H1 (cell line): Measurements from ENCODE around the gene ASTN2. TPM values are rescaled to one million over a fixed set of nuclear protein-coding genes. Genes with fewer than 3 reads are reported as not detected.

Source experiments
- CTCF ChIA-PET: fragments of 300-600 bp; sonication (Branson Sonifier 250); formaldehyde crosslinking; loops from one replicate; lab custom pipeline; 2021; ENCODE audit not compliant: partially characterized antibody; lab: Charles Lee
- POLR2A ChIA-PET: fragments of 300-600 bp; sonication (Branson Sonifier 250); formaldehyde crosslinking; loops from one replicate; lab custom pipeline; 2021; ENCODE audit warnings: inconsistent platforms; ENCODE audit not compliant: partially characterized antibody; lab: Charles Lee
- DNase-seq, 2 experiments: peaks; one replicate each; pipeline versions ENCODE4 v3.0.0 to v3.0.0-alpha.2; 2010 to 2022; ENCODE audit warnings: low spot score in 2 of 2, low read depth in 1 of 2, mixed read lengths in 1 of 2
- FAIRE-seq: peaks from 2 replicates; lab custom pipeline; 2011; peaks lifted over from hg19 to GRCh38; lab: Jason Lieb, UNC
- H2AFZ ChIP-seq: 2 replicates; pipeline ENCODE4 v1.8.1; 2012; ENCODE audit warnings: low read length, inconsistent platforms
- H2AK5ac ChIP-seq: 2 replicates; pipeline ENCODE4 v1.6.1; 2013; ENCODE audit warnings: low read depth, low read length
- H2BK120ac ChIP-seq: replicated peaks from 2 replicates; pipeline ENCODE3; 2013; ENCODE audit warnings: low read depth, low read length, inconsistent platforms
- H2BK12ac ChIP-seq: 2 replicates; pipeline ENCODE4 v1.6.1; 2013; ENCODE audit warnings: low read depth, low read length
- H2BK15ac ChIP-seq: 2 replicates; pipeline ENCODE4 v1.6.1; 2013; ENCODE audit warnings: low read length
- H2BK20ac ChIP-seq: 2 replicates; pipeline ENCODE4 v1.6.1; 2013; ENCODE audit warnings: low read length
- H2BK5ac ChIP-seq: 2 replicates; pipeline ENCODE4 v1.6.1; 2013; ENCODE audit warnings: low read depth, low read length
- H3K14ac ChIP-seq: 2 replicates; pipeline ENCODE4 v1.6.1; 2013; ENCODE audit warnings: inconsistent platforms; ENCODE audit not compliant: insufficient read length
- H3K18ac ChIP-seq: 2 replicates; pipeline ENCODE4 v1.6.1; 2013; ENCODE audit warnings: low read length; ENCODE audit errors: extremely low read depth
- H3K23ac ChIP-seq: 2 replicates; pipeline ENCODE4 v1.6.1; 2013; ENCODE audit warnings: inconsistent platforms; ENCODE audit not compliant: insufficient read length
- H3K23me2 ChIP-seq: 2 replicates; pipeline ENCODE4 v1.6.1; 2013; ENCODE audit warnings: low read depth, low read length
- H3K27ac ChIP-seq: 2 replicates; pipeline ENCODE4 v1.6.1; 2011; ENCODE audit warnings: low read depth, low read length, inconsistent platforms
- H3K27me3 ChIP-seq, 4 experiments: replicated peaks in 1 of 4; 1 replicate in 1 of 4; 2 replicates in 3 of 4; pipeline versions ENCODE4 v1.6.1 to v1.8.1; 2011 to 2013; ENCODE audit warnings: low read length in 3 of 4, mild to moderate bottlenecking in 3 of 4, inconsistent platforms in 2 of 4, mixed read lengths in 2 of 4, moderate library complexity in 1 of 4; ENCODE audit not compliant: control insufficient read depth in 3 of 4, insufficient read depth in 3 of 4; ENCODE audit errors: extremely low read depth in 1 of 4
- H3K36me3 ChIP-seq, 4 experiments: 2 replicates each; pipeline versions ENCODE4 v1.6.1 to v1.8.1; 2011 to 2013; ENCODE audit warnings: mild to moderate bottlenecking in 4 of 4, low read length in 3 of 4, moderate library complexity in 2 of 4, control low read depth in 1 of 4, inconsistent platforms in 1 of 4; ENCODE audit not compliant: insufficient read depth in 4 of 4, control insufficient read depth in 2 of 4
- H3K4ac ChIP-seq: replicated peaks from 2 replicates; pipeline ENCODE3; 2013; ENCODE audit warnings: low read length, low read depth, mixed read lengths, inconsistent platforms; ENCODE audit not compliant: insufficient read length
- H3K4me1 ChIP-seq, 4 experiments: replicated peaks in 1 of 4; 1 replicate in 1 of 4; 2 replicates in 3 of 4; pipeline versions ENCODE4 v1.6.1 to v1.8.1; 2011 to 2013; ENCODE audit warnings: low read length in 3 of 4, inconsistent platforms in 2 of 4, mixed read lengths in 1 of 4; ENCODE audit not compliant: insufficient read depth in 4 of 4, control insufficient read depth in 3 of 4
- H3K4me2 ChIP-seq, 2 experiments: 2 replicates each; pipeline versions ENCODE4 v1.6.1 to v1.8.1; 2011 to 2013; ENCODE audit warnings: low read depth in 2 of 2, low read length in 2 of 2, control low read depth in 1 of 2, inconsistent platforms in 1 of 2, mild to moderate bottlenecking in 1 of 2; ENCODE audit not compliant: insufficient read depth in 1 of 2
- H3K4me3 ChIP-seq, 4 experiments: fragments of 200-600, 300-600 bp in 1 of 4; sonication (generic), shearing (Covaris generic), sonication (Bioruptor Twin) in 1 of 4; 2 replicates each; pipeline versions ENCODE4 v1.5.1 to v1.8.1; 2011 to 2016; ENCODE audit warnings: low read length in 4 of 4, low read depth in 3 of 4, control low read depth in 2 of 4, inconsistent platforms in 2 of 4, mild to moderate bottlenecking in 2 of 4, mixed read lengths in 1 of 4, moderate library complexity in 1 of 4; ENCODE audit not compliant: insufficient read depth in 2 of 4; ENCODE audit errors: extremely low read depth in 1 of 4
- H3K56ac ChIP-seq: replicated peaks from 2 replicates; pipeline ENCODE3; 2013; ENCODE audit warnings: low read depth, mild to moderate bottlenecking, mixed read lengths, low read length, inconsistent platforms; ENCODE audit not compliant: insufficient read length
- H3K79me1 ChIP-seq: 2 replicates; pipeline ENCODE4 v1.6.1; 2013; ENCODE audit warnings: low read depth, low read length, control low read depth
- H3K79me2 ChIP-seq, 2 experiments: 2 replicates each; pipeline versions ENCODE4 v1.6.1 to v1.8.1; 2012 to 2013; ENCODE audit warnings: low read length in 2 of 2, mild to moderate bottlenecking in 2 of 2, inconsistent platforms in 1 of 2; ENCODE audit not compliant: insufficient read depth in 2 of 2, control insufficient read depth in 1 of 2
- H3K9ac ChIP-seq, 4 experiments: replicated peaks in 1 of 4; 1 replicate in 1 of 4; 2 replicates in 3 of 4; pipeline versions ENCODE4 v1.6.1 to v1.8.1; 2011 to 2013; ENCODE audit warnings: low read depth in 3 of 4, low read length in 3 of 4, control low read depth in 2 of 4, mild to moderate bottlenecking in 2 of 4, moderate library complexity in 2 of 4, inconsistent platforms in 1 of 4; ENCODE audit errors: extremely low read depth in 1 of 4
- H3K9me3 ChIP-seq, 2 experiments: 2 replicates each; pipeline versions ENCODE4 v1.6.1 to v1.8.1; 2012 to 2013; ENCODE audit warnings: mild to moderate bottlenecking in 2 of 2, moderate library complexity in 2 of 2, control low read depth in 1 of 2, inconsistent platforms in 1 of 2, low read depth in 1 of 2, low read length in 1 of 2, mixed read lengths in 1 of 2; ENCODE audit not compliant: insufficient read depth in 2 of 2
- H4K20me1 ChIP-seq, 2 experiments: replicated peaks in 1 of 2; 2 replicates each; pipeline versions ENCODE3 to v1.8.1; 2011 to 2013; ENCODE audit warnings: inconsistent platforms in 2 of 2, low read length in 2 of 2, mild to moderate bottlenecking in 1 of 2; ENCODE audit not compliant: insufficient read depth in 2 of 2, control insufficient read depth in 1 of 2
- H4K5ac ChIP-seq: 2 replicates; pipeline ENCODE4 v1.6.1; 2013; ENCODE audit warnings: low read length, low read depth, mixed read lengths, inconsistent platforms; ENCODE audit not compliant: insufficient read length
- H4K8ac ChIP-seq: 2 replicates; pipeline ENCODE4 v1.8.0; 2013; ENCODE audit warnings: mild to moderate bottlenecking, moderate library complexity, low read length, inconsistent platforms; ENCODE audit not compliant: insufficient read depth; ENCODE audit errors: extremely low read depth
- H4K91ac ChIP-seq: replicated peaks from 2 replicates; pipeline ENCODE3; 2013; ENCODE audit warnings: low read length, mixed read lengths, inconsistent platforms; ENCODE audit not compliant: insufficient read length
- ATF3 ChIP-seq: IDR thresholded peaks from 2 replicates; pipeline ENCODE4 v1.6.1; 2011; ENCODE audit warnings: low read depth, mild to moderate bottlenecking, low read length; ENCODE audit not compliant: insufficient read depth
- CBX5 ChIP-seq: fragments of 300-800, 300-1000 bp; sonication (generic); IDR thresholded peaks from 2 replicates; pipeline ENCODE4 v1.7.1; 2016; ENCODE audit warnings: antibody characterized with exemption, low read length, low read depth
- CHD1 ChIP-seq: IDR thresholded peaks from 2 replicates; pipeline ENCODE4 v1.6.1; 2012; ENCODE audit warnings: low read depth, low read length, improper control_type of control experiment
- EGR1 ChIP-seq: IDR thresholded peaks from 2 replicates; pipeline ENCODE4 v1.6.1; 2011; ENCODE audit warnings: low read depth, low read length, borderline replicate concordance
- EZH2 ChIP-seq: fragments of 200-600 bp; sonication (generic); IDR thresholded peaks from 2 replicates; pipeline ENCODE4 v1.7.1; 2012; ENCODE audit warnings: low read depth, mild to moderate bottlenecking, moderate library complexity, low read length, inconsistent platforms; ENCODE audit not compliant: severe bottlenecking
- HDAC2 ChIP-seq, 2 experiments: fragments of 300-600 bp in 1 of 2; sonication (generic) in 1 of 2; IDR thresholded peaks; 2 replicates each; pipeline ENCODE4 v1.6.1; 2011 to 2012; ENCODE audit warnings: low read depth in 2 of 2, low read length in 2 of 2, mild to moderate bottlenecking in 2 of 2, moderate library complexity in 2 of 2, borderline replicate concordance in 1 of 2, inconsistent platforms in 1 of 2
- POLR2A ChIP-seq, 2 experiments: IDR thresholded peaks; 1 replicate in 1 of 2; 2 replicates in 1 of 2; pipeline ENCODE4 v1.6.1; 2011; ENCODE audit warnings: low read depth in 2 of 2, low read length in 2 of 2, mild to moderate bottlenecking in 2 of 2; ENCODE audit errors: control extremely low read depth in 1 of 2
- RBBP5 ChIP-seq: IDR thresholded peaks from 2 replicates; pipeline ENCODE4 v1.7.1; 2012; ENCODE audit warnings: low read depth, mild to moderate bottlenecking, inconsistent platforms, low read length, moderate library complexity, borderline replicate concordance
- RXRA ChIP-seq: IDR thresholded peaks from 2 replicates; pipeline ENCODE4 v1.6.1; 2011; ENCODE audit warnings: low read depth, mild to moderate bottlenecking, low read length, moderate library complexity; ENCODE audit not compliant: insufficient read depth
- SIX5 ChIP-seq: IDR thresholded peaks from 2 replicates; pipeline ENCODE4 v1.6.1; 2011; ENCODE audit warnings: mild to moderate bottlenecking, low read depth, low read length
- SP1 ChIP-seq: IDR thresholded peaks from 2 replicates; pipeline ENCODE4 v1.6.1; 2011; ENCODE audit warnings: low read depth, low read length
- TAF7 ChIP-seq: optimal IDR thresholded peaks from 2 replicates; pipeline ENCODE3; 2011; ENCODE audit warnings: low read depth, mild to moderate bottlenecking, inconsistent platforms, low read length, moderate library complexity, borderline replicate concordance
- TBP ChIP-seq: IDR thresholded peaks from 2 replicates; pipeline ENCODE4 v1.6.1; 2011; ENCODE audit warnings: low read depth, low read length, improper control_type of control experiment
- TEAD4 ChIP-seq: IDR thresholded peaks from 2 replicates; pipeline ENCODE4 v1.6.1; 2012; ENCODE audit warnings: low read depth, low read length, inconsistent platforms, mixed read lengths
- ZNF274 ChIP-seq: IDR thresholded peaks from 2 replicates; pipeline ENCODE4 v1.7.0; 2012; ENCODE audit warnings: low read length, borderline replicate concordance; ENCODE audit errors: extremely low read depth
- WGBS, 2 experiments: shearing (Covaris generic) in 1 of 2; methylation state at CpG; one replicate each; pipeline versions ENCODE4 v1.1.6 to v1.1.7; 2013 to 2015; ENCODE audit warnings: low lambda C conversion rate in 2 of 2, mixed read lengths in 2 of 2, inconsistent platforms in 1 of 2, low coverage in 1 of 2, missing lambda C conversion rate in 1 of 2; ENCODE audit not compliant: insufficient replicate concordance in 2 of 2, insufficient coverage in 1 of 2, insufficient read length in 1 of 2; ENCODE audit errors: extremely low coverage in 1 of 2, missing lambda C conversion rate in 1 of 2; 5-methylcytosine and 5-hydroxymethylcytosine counted together
- polyA plus RNA-seq, 7 experiments: library from polyadenylated mRNA; depleted of rRNA in 3 of 7; stranded (reverse) in 5 of 7; unstranded in 2 of 7; fragments of >200 nt in 5 of 7; fragments of 200-250 nt in 2 of 7; gene quantifications; 1 replicate in 5 of 7; 2 replicates in 1 of 7; 4 replicates in 1 of 7; pipeline versions ENCODE4 v1.2.1 to v1.2.3, GENCODE V29; 2011 to 2013; ENCODE audit warnings: missing spikeins in 2 of 7, mixed read lengths in 2 of 7
- total RNA-seq: library from RNA; stranded (reverse); fragmentation: NEBNext Ultra II Directional; extraction: Animal tissue kit (Norgen Biotek cat#: 25700); gene quantifications from 2 replicates; pipeline ENCODE4 v1.2.1, GENCODE V29; 2021

Gene ASTN2
- total and polyA plus RNA-seq, 2 of the 8 experiments (the other 6 are each of a cell fraction or from before 2014, with no cell fraction given): 8.2 to 13.7 TPM

GRCh38 chr9:116749772-116750171 is 665.1 kb downstream of the ASTN2 start:
- Histone ChIP-seq H3K27me3 (no peaks in the 10 kb centered on the region), H3K23ac (no peak overlapping the region), H3K9ac (no peak overlapping the region), H3K36me3 (no peaks in the 10 kb centered on the region), H3K4me3 (no peak overlapping the region), H3K4me2 (no peak overlapping the region), H3K56ac (no peak overlapping the region), H3K18ac (no peak overlapping the region), H3K4ac (no peak overlapping the region), H3K14ac (no peak overlapping the region), H2AFZ (no peak overlapping the region), H3K79me1 (no peaks in the 10 kb centered on the region), H2BK15ac (no peak overlapping the region), H4K5ac (no peak overlapping the region), H3K23me2 (no peaks in the 10 kb centered on the region), H2BK5ac (no peak overlapping the region), H4K20me1 (no peaks in the 10 kb centered on the region), H3K79me2 (no peaks in the 10 kb centered on the region), H3K27ac (no peak overlapping the region), H4K91ac (no peak overlapping the region), H3K4me1 (no peaks in the 10 kb centered on the region), H4K8ac (no peak overlapping the region), H2BK120ac (no peak overlapping the region), H2AK5ac (no peak overlapping the region), H2BK12ac (no peak overlapping the region), H3K9me3 (no peaks in the 10 kb centered on the region), H2BK20ac (no peak overlapping the region)
- FAIRE-seq: no peak
- POLR2A ChIA-PET: no interaction called here
- WGBS, 2 experiments: 91% methylated on average over 2 of the region's 2 CpGs; no CpG with 5 or more reads in 1 of the 2 experiments
- DNase-seq: no peak
- CTCF ChIA-PET: interaction anchor here (1.1 to 2.0 kb wide), 3 partner anchors 9 to 111 kb away, joined by 4 to 6 read pairs (median 4); no protein-coding TSS in a partner anchor
- TF ChIP-seq CHD1: no peak
- TF ChIP-seq TAF7: no peak
- no peak for TF ChIP-seq CBX5
- no peak for TF ChIP-seq SP1
- no peak for TF ChIP-seq EZH2
- TF ChIP-seq RXRA: no peak
- TF ChIP-seq SIX5: no peak
- no peak for TF ChIP-seq EGR1
- TF ChIP-seq ZNF274: no peak
- TF ChIP-seq TBP: no peak
- TF ChIP-seq ATF3: no peak
- no peak for TF ChIP-seq HDAC2 (IDR thresholded peaks at IDR 0.05; ENCODE audit: borderline replicate concordance in 1 of 2, low read depth in 2 of 2, low read length in 2 of 2)
- TF ChIP-seq TEAD4: no peak
- no peak for TF ChIP-seq POLR2A (IDR thresholded peaks at IDR 0.05; ENCODE audit: control extremely low read depth in 1 of 2, low read depth in 2 of 2, low read length in 2 of 2)
- no peak for TF ChIP-seq RBBP5
